Psoas muscle (tissue), 8 donors: Measurements from ENCODE around the gene OPA3. TPM values are rescaled to one million over a fixed set of nuclear protein-coding genes. Genes with fewer than 3 reads are reported as not detected.

Experiments used
- ATAC-seq, 4 donors: fragments of 200-7000 bp; cut with Tn5 transposase; one replicate each; pipeline ENCODE4 v1.9.1; 2020; ENCODE audit warnings: moderate library complexity in 3 of 4, mild to moderate bottlenecking in 2 of 4
- DNase-seq, 2 donors: peaks; one replicate each; pipeline ENCODE4 v3.0.0-alpha.2; 2020
- H3K27ac ChIP-seq: fragments of 200-600 bp; one replicate; pipeline ENCODE4 v1.8.0; 2022
- H3K27me3 ChIP-seq, 3 donors: fragments of 200-600 bp in 1 of 3; one replicate each; pipeline versions ENCODE4 v1.6.1 to v1.8.0; 2013 to 2022; ENCODE audit warnings: low read length in 2 of 3, mild to moderate bottlenecking in 2 of 3, moderate library complexity in 1 of 3; ENCODE audit not compliant: insufficient read depth in 3 of 3
- H3K36me3 ChIP-seq, 2 donors: fragments of 200-600 bp in 1 of 2; one replicate each; pipeline versions ENCODE4 v1.6.1 to v1.8.0; 2013 to 2022; ENCODE audit warnings: low read depth in 1 of 2, mild to moderate bottlenecking in 1 of 2, moderate library complexity in 1 of 2; ENCODE audit not compliant: insufficient read depth in 1 of 2
- H3K4me1 ChIP-seq: fragments of 200-600 bp; one replicate; pipeline ENCODE4 v1.8.0; 2022
- H3K4me3 ChIP-seq: fragments of 200-600 bp; one replicate; pipeline ENCODE4 v1.8.0; 2022; ENCODE audit warnings: mild to moderate bottlenecking
- H3K9me3 ChIP-seq: fragments of 200-600 bp; one replicate; pipeline ENCODE4 v1.8.0; 2022
- WGBS, 3 donors: extraction: QIAGEN DNeasy Blood & Tissue Kit; methylation state at CpG; one replicate each; pipeline versions ENCODE4 v1.1.6 to v1.1.7; 2013; 5-methylcytosine and 5-hydroxymethylcytosine counted together
- intact Hi-C, 2 donors: fragments of 100-400 bp; cut with DNase I; formaldehyde crosslinking; loops; one replicate each; pipeline versions ENCODE4 v1.11.0 to v1.14.2; 2022
- polyA plus RNA-seq, 3 donors: library from polyadenylated mRNA; stranded (reverse); fragments of 200-250 nt; gene quantifications; one replicate each; pipeline ENCODE4 v1.2.3, GENCODE V29; 2013
- total RNA-seq, 4 donors: library from RNA; stranded (reverse); fragmentation: NEBNext Ultra II Directional in 2 of 4; extraction: Animal tissue kit (Norgen Biotek cat#: 25700) in 2 of 4; gene quantifications; one replicate each; pipeline versions ENCODE4 v1.2.1 to v1.2.4, GENCODE V29; 2021 to 2023
- TF ChIP-seq, protein P1 (sequence below): fragments of 200-600 bp; IDR thresholded peaks from one replicate; pipeline ENCODE4 v1.8.0; 2022; ENCODE audit warnings: antibody characterized with exemption
- donor health status: healthy with polysubstance abuse.
- donor health status: DM: no; HTN: no; CAD: no; lungs with moderate emphysema.
- donor health status: Bipolar disorder and iron deficiency.
- donor health status: healthy.
- donor health status: DM: yes; HTN: yes; CAD: no.
- donor health status: DM: no; HTN: no; CAD: no.
- donor health status: DM: no; HTN: no; CAD: no.
- donor health status: DM: yes; HTN: yes; CAD: no.

Gene OPA3
- total and polyA plus RNA-seq, 7 donors, result 9.1 to 27.6 (median 15.8) TPM

DNA sequence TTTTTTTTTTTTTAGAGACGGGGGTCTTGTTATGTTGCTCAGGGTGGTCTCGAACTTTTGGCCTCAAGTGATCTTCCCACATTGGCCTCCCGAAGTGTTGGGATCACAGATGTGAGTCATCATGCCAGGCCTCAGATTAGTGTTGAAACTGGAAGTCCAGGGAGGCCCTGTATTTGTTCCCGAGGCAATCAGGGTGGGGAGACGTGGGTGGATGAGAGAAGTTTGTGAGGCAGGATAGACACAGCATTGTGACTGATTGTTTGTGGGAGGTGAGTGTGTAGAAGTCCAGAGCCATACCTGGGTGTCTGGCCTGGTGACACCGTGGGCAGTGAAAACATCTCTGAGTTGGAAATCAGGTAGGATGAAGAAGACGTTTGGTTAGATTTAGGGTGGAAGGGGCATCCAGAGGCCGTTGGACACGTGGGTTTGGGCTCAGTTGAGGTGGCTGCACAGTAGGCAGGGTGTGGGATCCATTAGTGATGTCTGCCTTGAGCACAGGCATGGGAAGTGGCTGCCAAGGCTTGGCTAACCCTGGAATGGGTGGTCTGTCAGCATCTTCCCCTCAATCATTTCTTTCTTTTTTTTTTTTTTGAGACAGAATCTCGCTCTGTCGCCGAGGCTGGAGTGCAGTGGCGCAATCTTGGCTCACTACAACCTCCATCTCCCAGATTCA, 100.2 kb downstream of the OPA3 start:
- WGBS, 3 donors, result 64 to 84% (median 67%) methylated on average over 13 of the region's 13 CpGs
- no peak for DNase-seq
- H3K9me3 ChIP-seq, result no peaks in the 10 kb centered on the region
- H3K4me1 ChIP-seq, result no peaks in the 10 kb centered on the region
- intact Hi-C loops, result no loop called here
- peaks cover 0 to 30% of the 10 kb centered on the region in 2 donors for H3K36me3 ChIP-seq
- TF ChIP-seq, protein P1, sequence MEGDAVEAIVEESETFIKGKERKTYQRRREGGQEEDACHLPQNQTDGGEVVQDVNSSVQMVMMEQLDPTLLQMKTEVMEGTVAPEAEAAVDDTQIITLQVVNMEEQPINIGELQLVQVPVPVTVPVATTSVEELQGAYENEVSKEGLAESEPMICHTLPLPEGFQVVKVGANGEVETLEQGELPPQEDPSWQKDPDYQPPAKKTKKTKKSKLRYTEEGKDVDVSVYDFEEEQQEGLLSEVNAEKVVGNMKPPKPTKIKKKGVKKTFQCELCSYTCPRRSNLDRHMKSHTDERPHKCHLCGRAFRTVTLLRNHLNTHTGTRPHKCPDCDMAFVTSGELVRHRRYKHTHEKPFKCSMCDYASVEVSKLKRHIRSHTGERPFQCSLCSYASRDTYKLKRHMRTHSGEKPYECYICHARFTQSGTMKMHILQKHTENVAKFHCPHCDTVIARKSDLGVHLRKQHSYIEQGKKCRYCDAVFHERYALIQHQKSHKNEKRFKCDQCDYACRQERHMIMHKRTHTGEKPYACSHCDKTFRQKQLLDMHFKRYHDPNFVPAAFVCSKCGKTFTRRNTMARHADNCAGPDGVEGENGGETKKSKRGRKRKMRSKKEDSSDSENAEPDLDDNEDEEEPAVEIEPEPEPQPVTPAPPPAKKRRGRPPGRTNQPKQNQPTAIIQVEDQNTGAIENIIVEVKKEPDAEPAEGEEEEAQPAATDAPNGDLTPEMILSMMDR, result no peak
- H3K27me3 ChIP-seq, result no peaks in the 10 kb centered on the region
- no peak for ATAC-seq
- H3K27ac ChIP-seq, result no peak overlapping the region
- H3K4me3 ChIP-seq, result no peak overlapping the region

DNA sequence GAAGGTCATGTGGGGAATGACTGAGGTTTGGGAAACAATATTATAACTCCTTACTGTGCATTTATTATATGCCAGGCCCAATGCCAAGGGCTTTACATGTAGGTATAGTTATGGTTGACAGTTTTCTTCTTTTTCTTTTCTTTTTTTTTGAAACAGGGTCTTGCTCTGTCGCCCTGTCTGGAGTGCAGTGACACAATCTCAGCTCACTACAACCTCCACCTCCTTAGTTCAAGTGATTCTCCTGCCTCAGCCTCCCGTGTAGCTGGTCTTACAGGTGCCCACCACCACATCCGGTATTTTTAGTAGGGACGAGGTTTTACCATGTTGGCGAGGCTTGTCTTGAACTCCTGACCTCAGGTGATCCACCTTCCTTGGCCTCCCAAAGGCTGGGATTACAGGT, 101.6 kb downstream of the OPA3 start:
- Histone ChIP-seq H3K36me3 (peaks cover 0 to 22% of the 10 kb centered on the region in 2 donors), H3K4me3 (no peak overlapping the region), H3K4me1 (peaks cover 2% of the 10 kb centered on the region), H3K9me3 (no peaks in the 10 kb centered on the region), H3K27ac (no peak overlapping the region), H3K27me3 (no peaks in the 10 kb centered on the region)
- intact Hi-C loops, result no loop called here
- WGBS, 3 donors, result 90 to 92% (median 91%) methylated on average over 5 of the region's 5 CpGs
- ATAC-seq (no peak), DNase-seq (no peak)
- TF ChIP-seq, protein P1, result no peak

DNA sequence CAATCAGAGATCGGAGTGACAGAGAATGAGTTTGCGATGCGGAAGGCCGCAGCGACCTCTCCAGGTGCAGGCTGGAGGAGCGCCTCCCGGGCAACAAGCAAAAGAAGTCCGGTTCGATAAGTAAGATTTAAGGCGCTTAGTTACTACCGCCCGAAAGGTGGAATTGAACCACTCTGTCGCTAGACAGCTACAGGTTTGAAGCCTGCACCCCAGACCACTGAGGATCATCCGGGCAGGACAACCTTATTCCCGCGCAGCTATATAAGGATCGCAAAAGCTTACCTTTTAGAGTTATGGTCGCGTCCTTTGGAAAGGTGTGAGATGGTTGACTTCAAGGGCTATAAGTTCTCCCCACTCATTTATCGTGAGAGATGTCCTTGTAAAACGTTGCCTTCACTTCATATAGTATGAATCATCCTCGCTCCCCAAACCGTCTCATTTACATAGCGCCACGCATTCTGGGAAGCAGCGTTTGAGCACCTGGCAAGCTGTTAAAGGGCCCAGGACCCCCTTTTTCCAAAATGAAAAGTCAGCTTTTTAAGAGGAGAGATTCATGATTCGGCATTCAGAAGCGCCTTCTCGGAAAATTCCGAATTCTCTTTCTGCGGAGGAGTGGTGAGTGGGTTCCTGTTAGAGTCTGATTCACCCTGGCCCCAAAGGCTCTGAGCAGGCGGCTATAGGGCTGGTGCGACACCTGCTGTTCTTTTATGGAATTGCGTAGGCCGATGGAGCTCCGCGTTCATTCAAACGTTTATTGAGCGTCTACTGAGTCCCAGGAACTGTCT, 106.0 kb downstream of the OPA3 start:
- Histone ChIP-seq H3K27ac (peak overlapping the region; percentile 92), H3K9me3 (no peaks in the 10 kb centered on the region), H3K27me3 (no peaks in the 10 kb centered on the region), H3K36me3 (no peaks in the 10 kb centered on the region), H3K4me1 (peaks cover 9% of the 10 kb centered on the region), H3K4me3 (peak overlapping the region; percentile 66)
- ATAC-seq (peak; percentile 90 to 92 (median 90)), DNase-seq (peak; percentile 79 to 90)
- WGBS, 3 donors, result 0% methylated on average over 39 of the region's 39 CpGs
- TF ChIP-seq, protein P1, result peak; percentile 95
- intact Hi-C loops, result loop anchor here (1.0 to 2.0 kb wide), 2 partner anchors 39 to 40 kb away; no protein-coding TSS in a partner anchor

DNA sequence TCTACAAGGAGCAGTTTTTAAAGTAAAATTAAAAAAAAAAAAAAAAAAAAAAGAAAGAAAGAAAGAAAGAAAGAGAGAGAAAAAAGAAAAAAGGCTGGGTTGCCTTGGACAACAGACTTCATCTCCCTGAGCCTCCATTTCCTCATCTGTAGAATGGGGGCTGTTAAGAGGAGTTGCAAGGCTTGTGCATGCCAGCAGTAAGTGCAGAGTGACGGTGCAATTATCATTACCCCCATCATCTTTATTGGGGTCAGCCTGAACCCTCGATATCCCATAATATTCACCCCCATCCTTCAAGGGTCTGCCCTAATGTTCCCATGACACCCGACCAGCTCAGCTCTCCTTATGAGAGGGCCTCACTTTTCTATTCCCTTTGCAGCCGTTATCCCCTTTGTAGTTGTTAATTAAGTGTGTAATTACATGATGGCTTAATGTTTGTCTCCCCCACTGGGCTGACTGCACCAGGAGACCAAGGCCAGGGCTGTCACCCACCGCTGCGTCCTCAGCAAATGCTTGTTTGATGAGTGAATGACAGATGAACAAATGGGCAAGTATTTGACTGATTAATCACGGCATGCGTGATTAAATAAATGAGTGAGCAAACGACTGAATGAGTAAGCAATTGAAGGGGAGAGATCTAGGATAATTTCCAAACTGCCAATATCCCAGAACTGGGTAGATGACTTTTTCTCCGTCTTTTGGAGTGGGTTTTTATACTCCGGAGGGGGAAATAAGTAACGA, 106.7 kb downstream of the OPA3 start:
- intact Hi-C loops, result loop anchor here (1.0 to 2.0 kb wide), 2 partner anchors 39 kb away; no protein-coding TSS in a partner anchor

More for the DNA sequence above, 106.7 kb downstream of the OPA3 start:
- no peaks in the 10 kb centered on the region for H3K27me3 ChIP-seq
- peaks cover 9% of the 10 kb centered on the region for H3K4me1 ChIP-seq
- WGBS, 3 donors, result 4 to 5% (median 5%) methylated on average over 12 of the region's 12 CpGs
- peak overlapping the region; percentile 66 for H3K4me3 ChIP-seq
- no peaks in the 10 kb centered on the region for H3K9me3 ChIP-seq
- H3K27ac ChIP-seq, result peak overlapping the region; percentile 92
- ATAC-seq (peak; percentile 30 to 53 (median 48)), DNase-seq (no peak)
- TF ChIP-seq, protein P1, result no peak
- no peaks in the 10 kb centered on the region for H3K36me3 ChIP-seq

Other genes with a start within 250 kb of the OPA3 start
- under 1 TPM in 2 of 4 donors, not detected in 2; 0.11 to 0.27 TPM for gene KLC3, start 244.1 kb downstream of the OPA3 start, total RNA-seq
- gene KLC3, start 244.1 kb downstream of the OPA3 start, polyA plus RNA-seq, result under 1 TPM in 2 of 3 donors, not detected in 1; 0.03 to 0.05 TPM
- 10 to 100 TPM in 3 of 4 donors, 1 to 10 TPM in 1; 9.3 to 16.4 (median 12.5) TPM for gene ERCC2, start 214.2 kb downstream of the OPA3 start, total RNA-seq
- gene ERCC2, start 214.2 kb downstream of the OPA3 start, polyA plus RNA-seq, result 1 to 10 TPM; 5.0 to 8.3 (median 5.3) TPM
- gene PPP1R13L, start 179.7 kb downstream of the OPA3 start, total RNA-seq, result 1 to 10 TPM; 4.1 to 6.9 (median 5.8) TPM
- gene PPP1R13L, start 179.7 kb downstream of the OPA3 start, polyA plus RNA-seq, result 10 to 100 TPM in 1 of 3 donors, 1 to 10 TPM in 2; 1.8 to 21.4 (median 1.9) TPM
- 1 to 10 TPM; 6.0 to 9.6 (median 7.1) TPM for gene POLR1G, start 178.2 kb downstream of the OPA3 start, total RNA-seq
- 10 to 100 TPM in 2 of 3 donors, 1 to 10 TPM in 1; 8.8 to 12.5 (median 11.3) TPM for gene POLR1G, start 178.2 kb downstream of the OPA3 start, polyA plus RNA-seq
- gene ERCC1, start 160.9 kb downstream of the OPA3 start, total RNA-seq, result 100 to 1,000 TPM in 1 of 4 donors, 10 to 100 TPM in 3; 59.5 to 145 (median 74.2) TPM
- gene ERCC1, start 160.9 kb downstream of the OPA3 start, polyA plus RNA-seq, result 1,000 to 10,000 TPM in 1 of 3 donors, 10 to 100 TPM in 2; 84.6 to 2,153 (median 96.4) TPM
- gene FOSB, start 116.8 kb downstream of the OPA3 start, total RNA-seq, result 1 to 10 TPM in 3 of 4 donors, under 1 TPM in 1; 0.32 to 9.4 (median 1.7) TPM
- 1 to 10 TPM in 1 of 3 donors, under 1 TPM in 2; 0.41 to 5.4 (median 0.65) TPM for gene FOSB, start 116.8 kb downstream of the OPA3 start, polyA plus RNA-seq
- 100 to 1,000 TPM; 214 to 272 (median 242) TPM for gene RTN2, start 87.8 kb downstream of the OPA3 start, total RNA-seq
- 100 to 1,000 TPM in 1 of 3 donors, 10 to 100 TPM in 2; 46.6 to 199 (median 85.8) TPM for gene RTN2, start 87.8 kb downstream of the OPA3 start, polyA plus RNA-seq
- gene PPM1N, start 86.4 kb downstream of the OPA3 start, total RNA-seq, result under 1 TPM in 1 of 4 donors, not detected in 3; 0.60 TPM
- gene PPM1N, start 86.4 kb downstream of the OPA3 start, polyA plus RNA-seq, result under 1 TPM; 0.29 to 0.90 (median 0.31) TPM
- gene VASP, start 77.3 kb downstream of the OPA3 start, total RNA-seq, result 10 to 100 TPM; 14.2 to 32.8 (median 23.2) TPM
- 10 to 100 TPM; 13.5 to 76.3 (median 14.6) TPM for gene VASP, start 77.3 kb downstream of the OPA3 start, polyA plus RNA-seq
- 1 to 10 TPM; 3.0 to 7.5 (median 3.9) TPM for gene GPR4, start 17.4 kb upstream of the OPA3 start, total RNA-seq
- 1 to 10 TPM; 1.6 to 2.6 (median 2.4) TPM for gene GPR4, start 17.4 kb upstream of the OPA3 start, polyA plus RNA-seq
- 10 to 100 TPM; 10.4 to 31.1 (median 18.3) TPM for gene EML2, start 54.6 kb upstream of the OPA3 start, total RNA-seq
- 1 to 10 TPM; 6.2 to 8.3 (median 6.7) TPM for gene EML2, start 54.6 kb upstream of the OPA3 start, polyA plus RNA-seq
- not detected for gene GIPR, start 83.4 kb upstream of the OPA3 start, total RNA-seq
- gene GIPR, start 83.4 kb upstream of the OPA3 start, polyA plus RNA-seq, result under 1 TPM in 2 of 3 donors, not detected in 1; under 0.01 to 0.08 TPM
- gene SNRPD2, start 107.2 kb upstream of the OPA3 start, total RNA-seq, result 100 to 1,000 TPM; 205 to 243 (median 222) TPM
- gene SNRPD2, start 107.2 kb upstream of the OPA3 start, polyA plus RNA-seq, result 100 to 1,000 TPM; 251 to 368 (median 326) TPM
- gene QPCTL, start 107.9 kb upstream of the OPA3 start, total RNA-seq, result 1 to 10 TPM in 2 of 4 donors, under 1 TPM in 2; 0.84 to 1.6 (median 1.1) TPM
- gene QPCTL, start 107.9 kb upstream of the OPA3 start, polyA plus RNA-seq, result 1 to 10 TPM in 1 of 3 donors, under 1 TPM in 2; 0.41 to 1.6 (median 0.84) TPM
- 10 to 100 TPM in 2 of 4 donors, 1 to 10 TPM in 2; 6.4 to 13.0 (median 9.9) TPM for gene FBXO46, start 146.1 kb upstream of the OPA3 start, total RNA-seq
- 1 to 10 TPM; 4.6 to 9.5 (median 5.0) TPM for gene FBXO46, start 146.1 kb upstream of the OPA3 start, polyA plus RNA-seq
- gene MEIOSIN, start 148.6 kb upstream of the OPA3 start, total RNA-seq, result not detected
- under 1 TPM in 1 of 3 donors, not detected in 2; 0.01 TPM for gene MEIOSIN, start 148.6 kb upstream of the OPA3 start, polyA plus RNA-seq
- 10 to 100 TPM in 1 of 4 donors, 1 to 10 TPM in 3; 9.2 to 14.5 (median 9.4) TPM for gene SIX5, start 184.4 kb upstream of the OPA3 start, total RNA-seq
- gene SIX5, start 184.4 kb upstream of the OPA3 start, polyA plus RNA-seq, result 1 to 10 TPM; 7.0 to 9.1 (median 8.7) TPM
- 100 to 1,000 TPM; 132 to 617 (median 337) TPM for gene DMPK, start 197.7 kb upstream of the OPA3 start, total RNA-seq
- gene DMPK, start 197.7 kb upstream of the OPA3 start, polyA plus RNA-seq, result 10 to 100 TPM; 53.0 to 77.7 (median 77.0) TPM
- gene DMWD, start 208.0 kb upstream of the OPA3 start, total RNA-seq, result 100 to 1,000 TPM in 1 of 4 donors, 10 to 100 TPM in 3; 50.8 to 104 (median 66.9) TPM
- gene DMWD, start 208.0 kb upstream of the OPA3 start, polyA plus RNA-seq, result 10 to 100 TPM; 38.4 to 61.8 (median 48.2) TPM
- under 1 TPM in 2 of 4 donors, not detected in 2; 0.12 to 0.15 TPM for gene RSPH6A, start 230.5 kb upstream of the OPA3 start, total RNA-seq
- gene RSPH6A, start 230.5 kb upstream of the OPA3 start, polyA plus RNA-seq, result under 1 TPM in 2 of 3 donors, not detected in 1; 0.03 to 0.05 TPM